ENCODE measurements around the gene CSNK1D.
"Not testable (repeated sequence)": the region's sequence is repeated elsewhere in the genome, so short reads cannot be mapped to it uniquely, and the experiment has no call there.

Gene CSNK1D

GRCh38 chr17:82210655-82211054 lies 62.8 kb downstream of the CSNK1D start:
- Mint-ChIP-seq H3K4me1 (ENCODE audit: low read depth) (peaks cover 32% of the 10 kb centered on the region), H3K36me3 (ENCODE audit: low read depth) (peaks cover 11% of the 10 kb centered on the region)
- H3K27ac Mint-ChIP-seq; H3K27me3 Mint-ChIP-seq (ENCODE audit: low read depth); H3K4me3 Mint-ChIP-seq; H3K9me3 Mint-ChIP-seq: not testable (repeated sequence)

- Mint-ChIP-seq H3K4me1 (ENCODE audit: low read depth) (peaks cover 37% of the 10 kb centered on the region), H3K27me3 (ENCODE audit: low read depth) (no peaks in the 10 kb centered on the region), H3K27ac (peak overlapping the region; percentile 96)
These were observed 67.6 kb downstream of the CSNK1D start for GRCh38 chr17:82205720-82206508.

GRCh38 chr17:82204831-82205719 lies 68.4 kb downstream of the CSNK1D start:
- Mint-ChIP-seq H3K27me3 (ENCODE audit: low read depth) (no peaks in the 10 kb centered on the region), H3K9me3 (no peaks in the 10 kb centered on the region), H3K36me3 (ENCODE audit: low read depth) (peaks cover 12% of the 10 kb centered on the region), H3K27ac (peak overlapping the region; percentile 96), H3K4me1 (ENCODE audit: low read depth) (peaks cover 42% of the 10 kb centered on the region), H3K4me3 (no peak overlapping the region)

More at GRCh38 chr17:82205720-82206508, 67.6 kb downstream of the CSNK1D start:
- peak overlapping the region; percentile 17 for H3K4me3 Mint-ChIP-seq
- no peaks in the 10 kb centered on the region for H3K9me3 Mint-ChIP-seq
- peaks cover 13% of the 10 kb centered on the region for H3K36me3 Mint-ChIP-seq (ENCODE audit: low read depth)

- H3K9me3 Mint-ChIP-seq, result no peaks in the 10 kb centered on the region
- H3K27me3 Mint-ChIP-seq (ENCODE audit: low read depth), result no peaks in the 10 kb centered on the region
- H3K4me1 Mint-ChIP-seq (ENCODE audit: low read depth), result peaks cover 44% of the 10 kb centered on the region
- H3K36me3 Mint-ChIP-seq (ENCODE audit: low read depth), result peaks cover 9% of the 10 kb centered on the region
- peak overlapping the region; percentile 43 for H3K27ac Mint-ChIP-seq
- H3K4me3 Mint-ChIP-seq, result no peak overlapping the region
These were observed 69.6 kb downstream of the CSNK1D start for GRCh38 chr17:82203920-82204319.

GRCh38 chr17:82202981-82203380 lies 70.5 kb downstream of the CSNK1D start:
- Mint-ChIP-seq H3K27ac (peak overlapping the region; percentile 72), H3K27me3 (ENCODE audit: low read depth) (no peaks in the 10 kb centered on the region), H3K4me1 (ENCODE audit: low read depth) (peaks cover 47% of the 10 kb centered on the region), H3K9me3 (no peaks in the 10 kb centered on the region), H3K36me3 (ENCODE audit: low read depth) (peaks cover 14% of the 10 kb centered on the region), H3K4me3 (no peak overlapping the region)

GRCh38 chr17:82201498-82201910 lies 72.0 kb downstream of the CSNK1D start:
- Mint-ChIP-seq H3K4me1 (ENCODE audit: low read depth) (peaks cover 51% of the 10 kb centered on the region), H3K27ac (peak overlapping the region; percentile 41), H3K36me3 (ENCODE audit: low read depth) (peaks cover 17% of the 10 kb centered on the region), H3K27me3 (ENCODE audit: low read depth) (no peaks in the 10 kb centered on the region), H3K9me3 (no peaks in the 10 kb centered on the region), H3K4me3 (no peak overlapping the region)

- no peaks in the 10 kb centered on the region for H3K9me3 Mint-ChIP-seq
- peaks cover 46% of the 10 kb centered on the region for H3K4me1 Mint-ChIP-seq (ENCODE audit: low read depth)
- peaks cover 19% of the 10 kb centered on the region for H3K36me3 Mint-ChIP-seq (ENCODE audit: low read depth)
- no peaks in the 10 kb centered on the region for H3K27me3 Mint-ChIP-seq (ENCODE audit: low read depth)
- H3K27ac Mint-ChIP-seq, result peak overlapping the region; percentile 80
- H3K4me3 Mint-ChIP-seq, result peak overlapping the region; percentile 57
These were observed 72.6 kb downstream of the CSNK1D start for GRCh38 chr17:82200743-82201497.

- Mint-ChIP-seq H3K9me3 (no peaks in the 10 kb centered on the region), H3K4me3 (peak overlapping the region; percentile 57), H3K36me3 (ENCODE audit: low read depth) (peaks cover 22% of the 10 kb centered on the region), H3K27me3 (ENCODE audit: low read depth) (no peaks in the 10 kb centered on the region), H3K4me1 (ENCODE audit: low read depth) (peaks cover 40% of the 10 kb centered on the region), H3K27ac (peak overlapping the region; percentile 80)
These were observed 73.4 kb downstream of the CSNK1D start for GRCh38 chr17:82200135-82200534.

- H3K9me3 Mint-ChIP-seq, result no peaks in the 10 kb centered on the region
- peak overlapping the region; percentile 42 for H3K4me3 Mint-ChIP-seq
- H3K27me3 Mint-ChIP-seq (ENCODE audit: low read depth), result no peaks in the 10 kb centered on the region
- H3K4me1 Mint-ChIP-seq (ENCODE audit: low read depth), result peaks cover 37% of the 10 kb centered on the region
- peaks cover 20% of the 10 kb centered on the region for H3K36me3 Mint-ChIP-seq (ENCODE audit: low read depth)
- peak overlapping the region; percentile 52 for H3K27ac Mint-ChIP-seq
These were observed 74.0 kb downstream of the CSNK1D start for GRCh38 chr17:82199496-82199895.

- Mint-ChIP-seq H3K9me3 (no peaks in the 10 kb centered on the region), H3K4me3 (peak overlapping the region; percentile 83), H3K36me3 (ENCODE audit: low read depth) (peaks cover 29% of the 10 kb centered on the region), H3K4me1 (ENCODE audit: low read depth) (peaks cover 33% of the 10 kb centered on the region), H3K27ac (peak overlapping the region; percentile 85), H3K27me3 (ENCODE audit: low read depth) (no peaks in the 10 kb centered on the region)
These were observed 75.4 kb downstream of the CSNK1D start for GRCh38 chr17:82198092-82198491.

GRCh38 chr17:82195675-82196672 lies 77.5 kb downstream of the CSNK1D start:
- peaks cover 34% of the 10 kb centered on the region for H3K36me3 Mint-ChIP-seq (ENCODE audit: low read depth)
- no peaks in the 10 kb centered on the region for H3K9me3 Mint-ChIP-seq
- no peak overlapping the region for H3K4me3 Mint-ChIP-seq
- H3K27me3 Mint-ChIP-seq (ENCODE audit: low read depth), result no peaks in the 10 kb centered on the region
- no peak overlapping the region for H3K27ac Mint-ChIP-seq
- peaks cover 28% of the 10 kb centered on the region for H3K4me1 Mint-ChIP-seq (ENCODE audit: low read depth)

- Mint-ChIP-seq H3K27me3 (ENCODE audit: low read depth) (no peaks in the 10 kb centered on the region), H3K9me3 (no peaks in the 10 kb centered on the region), H3K27ac (no peak overlapping the region), H3K36me3 (ENCODE audit: low read depth) (peaks cover 34% of the 10 kb centered on the region), H3K4me1 (ENCODE audit: low read depth) (peaks cover 20% of the 10 kb centered on the region), H3K4me3 (no peak overlapping the region)
These were observed 78.7 kb downstream of the CSNK1D start for GRCh38 chr17:82194765-82195164.

GRCh38 chr17:82193520-82194220 lies 79.8 kb downstream of the CSNK1D start:
- Mint-ChIP-seq H3K36me3 (ENCODE audit: low read depth) (peaks cover 31% of the 10 kb centered on the region), H3K9me3 (no peaks in the 10 kb centered on the region), H3K4me3 (no peak overlapping the region), H3K27ac (peak overlapping the region; percentile 24), H3K27me3 (ENCODE audit: low read depth) (no peaks in the 10 kb centered on the region), H3K4me1 (ENCODE audit: low read depth) (peaks cover 15% of the 10 kb centered on the region)

Data from T-helper 1 cell treated with Interleukin-12 subunit alpha and Interleukin-12 subunit beta and Interleukin-4 antibody, amounts not matched to agents 30 μg/mL and 1 μg/mL, for 36 hours (primary cell).